ENCODE data around the gene POLD1. TPM values are rescaled to one million over a fixed set of nuclear protein-coding genes. Genes with fewer than 3 reads are reported as not detected.

Gene POLD1
- total RNA-seq, 6 experiments from 2014 or later, result 6.2 to 13.1 (median 9.2) TPM

DNA sequence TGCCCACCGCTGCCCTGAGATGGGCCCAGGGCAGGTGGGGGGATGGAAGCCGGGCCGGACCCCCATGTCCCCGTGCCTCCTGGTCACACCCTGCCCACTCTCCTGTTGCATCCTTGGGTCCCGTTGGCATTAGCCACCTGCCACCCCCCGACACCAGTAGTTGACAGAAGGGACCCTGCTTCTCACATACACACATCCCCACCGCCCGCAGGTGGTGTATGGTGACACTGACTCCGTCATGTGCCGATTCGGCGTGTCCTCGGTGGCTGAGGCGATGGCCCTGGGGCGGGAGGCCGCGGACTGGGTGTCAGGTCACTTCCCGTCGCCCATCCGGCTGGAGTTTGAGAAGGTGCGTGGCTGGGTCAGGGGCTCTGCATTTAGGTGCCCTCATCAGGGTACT, 29.4 kb downstream of the POLD1 start:
- no peak for DNase-seq
- WGBS (ENCODE audit: insufficient coverage, low coverage, low lambda C conversion rate, missing lambda C conversion rate), result 80% methylated on average over 1 of the region's 21 CpGs
- no peak for TF ChIP-seq POLR2A (IDR thresholded peaks at IDR 0.05)
- TF ChIP-seq, protein P1, sequence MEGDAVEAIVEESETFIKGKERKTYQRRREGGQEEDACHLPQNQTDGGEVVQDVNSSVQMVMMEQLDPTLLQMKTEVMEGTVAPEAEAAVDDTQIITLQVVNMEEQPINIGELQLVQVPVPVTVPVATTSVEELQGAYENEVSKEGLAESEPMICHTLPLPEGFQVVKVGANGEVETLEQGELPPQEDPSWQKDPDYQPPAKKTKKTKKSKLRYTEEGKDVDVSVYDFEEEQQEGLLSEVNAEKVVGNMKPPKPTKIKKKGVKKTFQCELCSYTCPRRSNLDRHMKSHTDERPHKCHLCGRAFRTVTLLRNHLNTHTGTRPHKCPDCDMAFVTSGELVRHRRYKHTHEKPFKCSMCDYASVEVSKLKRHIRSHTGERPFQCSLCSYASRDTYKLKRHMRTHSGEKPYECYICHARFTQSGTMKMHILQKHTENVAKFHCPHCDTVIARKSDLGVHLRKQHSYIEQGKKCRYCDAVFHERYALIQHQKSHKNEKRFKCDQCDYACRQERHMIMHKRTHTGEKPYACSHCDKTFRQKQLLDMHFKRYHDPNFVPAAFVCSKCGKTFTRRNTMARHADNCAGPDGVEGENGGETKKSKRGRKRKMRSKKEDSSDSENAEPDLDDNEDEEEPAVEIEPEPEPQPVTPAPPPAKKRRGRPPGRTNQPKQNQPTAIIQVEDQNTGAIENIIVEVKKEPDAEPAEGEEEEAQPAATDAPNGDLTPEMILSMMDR (IDR thresholded peaks at IDR 0.05), result no peak
- H3K36me3 ChIP-seq, result no peaks in the 10 kb centered on the region
- no peak overlapping the region for H3K27ac ChIP-seq
- no peaks in the 10 kb centered on the region for H3K9me3 ChIP-seq
- intact Hi-C loops (cut with DNase I), result no loop called here
- H3K4me3 ChIP-seq, result no peak overlapping the region
- H3K27me3 ChIP-seq, result no peaks in the 10 kb centered on the region
- no peaks in the 10 kb centered on the region for H3K4me1 ChIP-seq
- ATAC-seq, result no peak

DNA sequence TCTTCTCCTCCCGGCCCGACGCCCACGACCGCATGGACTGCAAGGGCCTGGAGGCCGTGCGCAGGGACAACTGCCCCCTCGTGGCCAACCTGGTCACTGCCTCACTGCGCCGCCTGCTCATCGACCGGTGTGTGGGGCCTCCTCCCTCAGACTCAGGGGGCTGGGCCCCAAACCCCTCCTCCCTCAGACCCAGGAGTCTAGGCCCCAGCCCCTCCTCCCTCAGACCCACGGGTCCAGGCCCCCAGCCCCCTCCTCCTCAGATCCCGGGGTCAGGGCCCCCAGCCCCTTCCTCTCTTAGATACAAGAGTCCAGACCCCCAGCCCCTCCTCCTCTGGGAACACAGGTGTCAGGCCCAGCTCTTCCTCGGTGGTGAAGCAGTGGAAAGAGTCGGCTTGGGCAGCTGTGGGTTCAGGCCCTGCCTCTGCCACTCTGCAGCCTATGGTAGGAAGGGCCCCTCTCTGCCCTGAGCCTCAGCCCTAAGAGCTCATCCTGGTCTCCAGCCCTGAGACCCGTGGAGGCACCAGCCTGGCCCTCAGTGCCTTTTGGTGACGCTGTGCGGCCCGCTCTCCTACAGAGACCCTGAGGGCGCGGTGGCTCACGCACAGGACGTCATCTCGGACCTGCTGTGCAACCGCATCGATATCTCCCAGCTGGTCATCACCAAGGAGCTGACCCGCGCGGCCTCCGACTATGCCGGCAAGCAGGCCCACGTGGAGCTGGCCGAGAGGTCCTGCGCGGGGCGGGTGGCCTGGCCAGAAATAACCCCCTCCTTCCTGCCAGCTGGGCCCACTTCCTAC, 30.9 kb downstream of the POLD1 start:
- H3K9me3 ChIP-seq, result no peaks in the 10 kb centered on the region
- ATAC-seq (peak; percentile 72 to 86 (median 85)), DNase-seq (peak; percentile 70 to 78 (median 77))
- no peak overlapping the region for H3K4me3 ChIP-seq
- no peaks in the 10 kb centered on the region for H3K4me1 ChIP-seq
- H3K27ac ChIP-seq, result no peak overlapping the region
- no peaks in the 10 kb centered on the region for H3K27me3 ChIP-seq
- TF ChIP-seq, protein P1 (IDR thresholded peaks at IDR 0.05), result peak; percentile 75 to 94 (median 80)
- no peak for TF ChIP-seq POLR2A (IDR thresholded peaks at IDR 0.05)
- intact Hi-C loops (cut with DNase I), result no loop called here
- no peaks in the 10 kb centered on the region for H3K36me3 ChIP-seq
- WGBS (ENCODE audit: insufficient coverage, low coverage, low lambda C conversion rate, missing lambda C conversion rate), result 8% methylated on average over 7 of the region's 37 CpGs

DNA sequence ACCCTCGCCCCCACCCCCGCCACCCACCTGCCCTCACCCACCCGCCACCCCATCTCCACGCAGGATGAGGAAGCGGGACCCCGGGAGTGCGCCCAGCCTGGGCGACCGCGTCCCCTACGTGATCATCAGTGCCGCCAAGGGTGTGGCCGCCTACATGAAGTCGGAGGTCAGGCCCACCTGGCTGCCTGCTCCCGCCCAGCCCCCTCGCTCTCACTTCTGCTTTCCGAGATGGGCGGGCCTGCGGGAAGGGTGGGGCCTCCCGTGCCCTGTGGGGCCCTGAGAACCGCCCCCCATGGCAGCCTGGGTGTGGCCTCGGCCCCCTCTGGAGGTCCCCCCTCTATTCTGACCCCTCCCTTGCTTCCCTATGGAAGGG, 31.5 kb downstream of the POLD1 start:
- TF ChIP-seq POLR2A (IDR thresholded peaks at IDR 0.05), result no peak
- TF ChIP-seq, protein P1 (IDR thresholded peaks at IDR 0.05), result no peak
- H3K4me3 ChIP-seq, result no peak overlapping the region
- no peaks in the 10 kb centered on the region for H3K4me1 ChIP-seq
- ATAC-seq, result peak; percentile 16 to 54 (median 36)
- intact Hi-C loops (cut with DNase I), result no loop called here
- H3K27ac ChIP-seq, result no peak overlapping the region
- no peaks in the 10 kb centered on the region for H3K36me3 ChIP-seq
- peak in 1 of 3 donors; percentile 54 for DNase-seq
- H3K27me3 ChIP-seq, result no peaks in the 10 kb centered on the region
- no CpG with 5 or more reads among the region's 22 CpGs for WGBS (ENCODE audit: insufficient coverage, low coverage, low lambda C conversion rate, missing lambda C conversion rate)
- H3K9me3 ChIP-seq, result no peaks in the 10 kb centered on the region

DNA sequence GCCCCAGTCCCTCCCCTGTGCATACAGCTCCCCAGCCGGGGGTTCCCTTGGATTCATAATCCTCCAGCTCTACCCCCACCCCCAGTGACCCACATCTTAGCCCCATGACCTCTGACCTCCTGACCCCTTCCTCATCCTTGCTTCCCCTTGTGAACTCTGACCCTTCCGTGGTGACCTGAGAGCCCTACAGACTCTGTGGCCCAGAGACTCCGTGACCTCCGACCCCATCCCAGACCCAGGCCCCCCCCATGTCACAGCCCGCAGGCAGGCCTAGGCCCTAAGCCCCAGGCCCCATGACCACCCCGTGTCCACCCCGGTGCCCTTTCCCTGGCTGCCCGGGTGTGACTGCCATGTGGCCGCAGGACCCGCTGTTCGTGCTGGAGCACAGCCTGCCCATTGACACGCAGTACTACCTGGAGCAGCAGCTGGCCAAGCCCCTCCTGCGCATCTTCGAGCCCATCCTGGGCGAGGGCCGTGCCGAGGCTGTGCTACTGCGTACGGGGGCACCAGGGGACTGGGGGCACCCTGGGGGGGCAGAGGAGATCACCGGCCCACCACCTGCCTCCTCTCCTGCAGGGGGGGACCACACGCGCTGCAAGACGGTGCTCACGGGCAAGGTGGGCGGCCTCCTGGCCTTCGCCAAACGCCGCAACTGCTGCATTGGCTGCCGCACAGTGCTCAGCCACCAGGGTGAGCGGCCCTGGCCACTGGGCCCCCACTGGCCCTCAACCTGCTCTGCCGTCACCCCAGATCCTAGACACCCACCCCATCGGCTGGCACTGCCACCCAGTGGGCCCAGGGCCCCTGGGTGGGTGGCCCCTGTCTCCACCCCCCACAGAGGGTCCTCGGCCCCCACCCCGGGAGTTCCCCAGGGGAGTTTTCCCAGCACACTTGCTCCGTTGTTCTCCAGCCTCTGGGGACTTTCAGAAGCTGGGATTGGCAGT, 32.2 kb downstream of the POLD1 start:
- Histone ChIP-seq H3K36me3 (no peaks in the 10 kb centered on the region), H3K27me3 (no peaks in the 10 kb centered on the region), H3K9me3 (no peaks in the 10 kb centered on the region), H3K4me3 (no peak overlapping the region), H3K27ac (no peak overlapping the region), H3K4me1 (no peaks in the 10 kb centered on the region)
- 75% methylated on average over 9 of the region's 35 CpGs for WGBS (ENCODE audit: insufficient coverage, low coverage, low lambda C conversion rate, missing lambda C conversion rate)
- intact Hi-C loops (cut with DNase I), result no loop called here
- no peak for TF ChIP-seq POLR2A (IDR thresholded peaks at IDR 0.05)
- TF ChIP-seq, protein P1 (IDR thresholded peaks at IDR 0.05), result no peak
- ATAC-seq, result no peak
- no peak for DNase-seq

Data from right lobe of liver (tissue), 6 donors.